ENCODE data around the gene MAG.
"Not testable (repeated sequence)": the region's sequence is repeated elsewhere in the genome, so short reads cannot be mapped to it uniquely, and the experiment has no call there.

Gene MAG

GRCh38 chr19:35284153-35285094, 7.5 kb upstream of the MAG start:
- DNase-seq = no peak

- no peak for DNase-seq
Measured at GRCh38 chr19:35285095-35285449, 6.9 kb upstream of the MAG start.

- not testable (repeated sequence) for DNase-seq
Measured at GRCh38 chr19:35285465-35285864, 6.5 kb upstream of the MAG start.

GRCh38 chr19:35286101-35286500, 5.9 kb upstream of the MAG start:
- not testable (repeated sequence) for DNase-seq

GRCh38 chr19:35287713-35288112, 4.2 kb upstream of the MAG start:
- no peak for DNase-seq

GRCh38 chr19:35288331-35288730, 3.6 kb upstream of the MAG start:
- no peak for DNase-seq

GRCh38 chr19:35288906-35289305, 3.1 kb upstream of the MAG start:
- no peak for DNase-seq

GRCh38 chr19:35290381-35291127, 1.4 kb upstream of the MAG start:
- DNase-seq = no peak

- no peak for DNase-seq
Measured at GRCh38 chr19:35291259-35291658, 702 bp upstream of the MAG start.

- no peak for DNase-seq
Measured at GRCh38 chr19:35292421-35293362, 731 bp downstream of the MAG start.

- no peak for DNase-seq
Measured at GRCh38 chr19:35293363-35293739, 1.4 kb downstream of the MAG start.

- no peak for DNase-seq
Measured at GRCh38 chr19:35293808-35294207, 1.8 kb downstream of the MAG start.

- DNase-seq = no peak
Measured at GRCh38 chr19:35294328-35294727, 2.4 kb downstream of the MAG start.

- DNase-seq = no peak
Measured at GRCh38 chr19:35294859-35295791, 3.2 kb downstream of the MAG start.

GRCh38 chr19:35295792-35296462, 4.0 kb downstream of the MAG start:
- DNase-seq = no peak

- DNase-seq = no peak
Measured at GRCh38 chr19:35296644-35297514, 4.9 kb downstream of the MAG start.

- DNase-seq = no peak
Measured at GRCh38 chr19:35297515-35297848, 5.5 kb downstream of the MAG start.

GRCh38 chr19:35297922-35298321, 6.0 kb downstream of the MAG start:
- no peak for DNase-seq

- no peak for DNase-seq
Measured at GRCh38 chr19:35298561-35298972, 6.6 kb downstream of the MAG start.
